Measurements from ENCODE around the gene TARS1.

The TARS1 gene

GRCh38 chr5:33440482-33441240, at the start of gene TARS1:
Gene TARS1 (plus strand): TSS chr5:33440965. CDS start chr5:33441087, 122 bp downstream.
- peak; percentile 89 for DNase-seq

GRCh38 chr5:33398501-33398900, 42.3 kb upstream of the TARS1 start:
- no peak for DNase-seq

- no peak for DNase-seq
Observed at GRCh38 chr5:33400675-33401074, 40.1 kb upstream of the TARS1 start.

- no peak for DNase-seq
Observed at GRCh38 chr5:33401482-33402390, 39.0 kb upstream of the TARS1 start.

GRCh38 chr5:33403187-33403586, 37.6 kb upstream of the TARS1 start:
- DNase-seq = no peak

DNA sequence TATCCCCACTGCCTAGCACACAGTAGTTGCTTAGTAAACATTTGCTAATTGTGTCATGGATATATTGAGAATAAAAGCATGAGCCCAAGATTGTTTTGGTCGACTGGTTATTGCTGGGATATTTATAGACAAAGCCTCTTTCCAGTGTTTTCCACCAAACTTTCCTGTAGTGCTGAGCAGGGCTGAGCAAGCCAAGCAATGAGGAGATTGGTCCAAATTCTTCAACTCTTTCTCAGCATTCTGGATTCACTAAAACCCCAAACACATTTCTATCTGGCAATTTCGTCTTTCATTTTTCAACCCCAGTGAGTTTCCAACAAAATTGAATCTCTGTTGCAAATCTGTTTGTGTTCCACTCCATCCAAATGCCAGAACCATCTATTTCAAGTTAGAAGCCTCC, 31.9 kb upstream of the TARS1 start:
- DNase-seq = no peak

DNA sequence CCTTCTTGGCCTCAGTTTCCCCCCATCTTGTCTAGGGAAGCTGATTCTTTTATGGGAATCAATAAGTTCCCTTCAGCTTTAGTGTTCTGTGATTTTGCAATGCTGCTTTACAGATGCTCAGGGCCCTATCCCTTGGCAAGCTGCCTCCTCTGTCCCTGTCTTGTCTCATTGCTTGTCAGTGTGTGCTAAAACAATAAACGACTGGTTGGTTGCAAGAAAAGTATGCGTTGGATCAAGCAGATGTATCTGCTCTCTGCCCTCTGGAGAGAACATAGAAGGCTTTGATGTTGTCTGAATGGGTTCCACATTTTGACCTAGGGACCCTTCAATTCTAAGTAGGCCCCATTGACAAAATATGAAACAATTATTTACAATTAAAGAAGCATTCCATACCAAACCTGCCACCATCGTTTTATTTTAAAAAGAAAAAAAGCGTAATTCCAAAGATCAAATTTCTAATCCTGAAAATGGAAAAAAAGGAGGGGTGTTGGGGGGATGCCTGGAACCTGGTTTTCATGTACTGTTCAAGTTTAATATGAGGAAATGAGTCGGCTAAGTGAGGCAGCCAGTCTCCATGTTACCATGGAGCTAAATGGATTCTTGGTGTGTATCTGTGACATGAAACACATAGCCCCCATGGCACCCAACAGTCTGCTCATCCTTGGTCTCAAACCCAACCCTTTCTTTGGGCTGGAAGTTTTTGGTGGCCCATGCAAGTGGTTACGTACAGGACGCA, 31.2 kb upstream of the TARS1 start:
- no peak for DNase-seq

GRCh38 chr5:33410221-33410620, 30.5 kb upstream of the TARS1 start:
- DNase-seq = no peak

DNA sequence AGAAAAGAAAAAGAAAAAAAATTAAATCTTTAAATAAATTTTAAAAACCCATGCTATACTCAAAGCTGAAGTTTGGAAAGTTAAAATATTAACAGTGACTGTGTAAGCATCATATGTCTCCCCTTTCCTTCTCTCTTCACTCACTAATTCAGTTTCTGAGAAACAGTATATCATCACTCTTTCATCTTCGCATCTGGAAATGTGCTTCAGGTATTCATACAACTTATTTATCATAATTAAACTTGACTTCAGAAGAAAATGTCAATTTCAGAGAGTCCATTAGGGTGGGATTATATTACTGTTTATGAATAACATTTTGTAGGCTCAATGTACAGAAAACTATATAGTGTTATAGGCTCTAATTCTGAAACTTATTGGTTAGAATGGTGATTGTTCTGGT, 29.3 kb upstream of the TARS1 start:
- no peak for DNase-seq

- DNase-seq = no peak
Observed at GRCh38 chr5:33415811-33416354, 24.9 kb upstream of the TARS1 start.

- DNase-seq = no peak
Observed at GRCh38 chr5:33417632-33418031, 23.1 kb upstream of the TARS1 start.

DNA sequence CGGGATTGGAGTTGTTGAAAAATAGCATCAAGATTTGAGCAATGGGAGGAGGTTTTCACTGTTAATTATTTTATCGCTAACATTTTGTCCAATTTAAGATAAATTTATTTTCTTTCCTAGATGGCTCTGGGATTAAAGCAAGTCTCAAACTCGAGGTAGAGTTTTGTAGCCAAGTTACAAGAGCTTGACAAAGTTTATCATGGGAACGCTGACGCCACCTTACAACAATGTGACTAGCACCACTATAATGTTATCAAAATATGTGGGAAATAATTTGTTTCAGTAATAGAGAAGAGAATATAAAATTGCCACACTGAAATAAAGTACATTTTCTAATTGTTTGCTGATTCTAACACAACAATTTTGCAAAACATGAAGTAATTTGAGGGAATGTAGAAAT, 19.8 kb upstream of the TARS1 start:
- DNase-seq = no peak

GRCh38 chr5:33422191-33422590, 18.6 kb upstream of the TARS1 start:
- no peak for DNase-seq

- no peak for DNase-seq
Observed at GRCh38 chr5:33423018-33423630, 17.6 kb upstream of the TARS1 start.

- DNase-seq = no peak
Observed at GRCh38 chr5:33425314-33425713, 15.5 kb upstream of the TARS1 start.

GRCh38 chr5:33430983-33431382, 9.8 kb upstream of the TARS1 start:
- no peak for DNase-seq

- DNase-seq = no peak
Observed at GRCh38 chr5:33432656-33433055, 8.1 kb upstream of the TARS1 start.

DNA sequence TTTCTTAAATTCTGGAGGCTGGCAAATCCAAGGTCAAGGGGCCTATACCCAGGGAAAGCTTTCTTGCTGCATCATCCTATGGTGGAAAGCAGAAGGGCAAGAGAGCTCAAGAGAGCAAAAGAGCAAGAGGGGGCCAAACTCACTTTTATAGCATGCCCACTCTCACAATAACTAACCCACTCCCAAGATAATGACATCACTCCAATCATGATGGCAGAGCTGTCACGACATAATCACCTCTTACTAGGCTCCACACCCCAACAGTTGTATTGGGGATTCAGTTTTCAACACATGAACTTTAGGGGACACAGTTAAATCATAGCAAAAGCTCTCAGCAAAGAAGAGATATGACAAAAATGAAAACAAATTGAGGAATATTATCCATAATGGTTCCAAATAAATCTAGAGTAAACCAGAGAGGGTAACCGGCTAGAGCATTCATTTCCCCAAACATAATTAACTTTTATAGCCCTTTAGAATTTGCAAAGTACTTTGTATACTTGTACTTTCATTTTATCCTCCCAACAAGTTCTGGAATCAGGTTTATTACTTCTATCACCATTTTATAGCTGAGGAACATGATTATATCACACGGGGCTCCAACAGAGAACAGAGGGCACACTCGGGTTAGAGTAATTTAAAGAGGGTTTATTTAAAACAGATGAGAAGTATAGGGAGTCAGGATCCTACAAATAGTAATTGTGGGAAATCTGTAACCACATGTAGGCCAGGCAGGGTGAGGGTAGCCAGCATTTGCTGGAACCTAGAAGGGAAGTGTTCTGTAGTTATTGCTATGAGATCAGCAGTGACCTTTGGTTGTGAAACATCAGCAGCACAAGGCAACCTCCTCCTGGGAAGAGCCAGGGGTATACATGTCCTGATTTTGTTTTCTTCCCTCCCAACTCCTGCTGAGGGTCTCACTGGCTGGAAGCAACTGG, 7.2 kb upstream of the TARS1 start:
- no peak for DNase-seq

- DNase-seq = peak; percentile 40
Observed at GRCh38 chr5:33435893-33436490, 4.8 kb upstream of the TARS1 start.

DNA sequence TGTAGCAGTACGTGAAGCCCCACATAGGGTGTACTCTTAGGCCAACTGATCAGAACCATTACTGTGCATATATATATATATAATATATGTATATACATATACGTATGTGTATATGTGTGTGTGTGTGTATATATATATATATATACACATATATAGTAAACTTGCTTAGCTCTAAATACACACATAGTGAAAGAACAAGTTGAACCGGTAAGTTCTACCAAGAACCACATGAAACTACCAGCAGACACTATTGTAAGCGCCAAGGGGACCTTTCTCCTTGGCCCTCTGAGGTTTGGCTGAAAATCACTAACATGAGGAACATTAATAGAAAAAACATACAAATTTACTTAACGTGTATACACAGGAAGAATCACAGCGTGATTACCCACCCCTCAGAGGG, 1.8 kb upstream of the TARS1 start:
- DNase-seq = no peak

DNA sequence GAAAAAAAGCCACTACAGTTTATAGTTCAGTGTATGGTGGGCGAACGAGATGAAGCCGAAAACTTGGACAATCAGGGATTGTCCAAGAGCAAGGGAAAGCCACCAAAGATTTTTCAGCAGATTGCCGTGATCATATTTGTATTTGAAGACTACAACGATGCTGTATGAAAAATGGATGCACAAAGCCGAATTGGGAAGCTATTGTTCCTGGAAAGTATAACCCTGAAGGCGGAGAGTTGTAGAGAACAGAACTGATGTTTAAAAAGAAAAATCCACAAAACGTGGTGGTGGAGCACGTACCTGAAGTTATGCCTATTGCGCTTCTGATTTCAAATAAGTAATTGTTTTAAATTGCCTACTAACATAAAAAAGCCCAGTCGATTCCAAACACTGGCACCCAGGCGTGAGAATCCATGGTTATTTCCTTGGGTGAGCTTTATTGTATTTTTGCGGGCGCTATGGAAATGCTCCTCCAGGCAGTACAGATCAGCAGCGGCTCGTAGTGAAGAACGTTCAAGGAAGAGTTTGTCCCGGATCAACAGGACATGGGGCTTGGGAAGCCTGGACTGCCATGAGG, 772 bp upstream of the TARS1 start:
- no peak for DNase-seq

Measured in activated CD4-positive, alpha-beta T cell treated with anti-CD3 and anti-CD28 coated beads for 1 hour (primary cell).